Ishikawa (cell line): ENCODE results near the gene CDK5R1.

Source experiments
- CEBPB ChIP-seq: IDR thresholded peaks from 2 replicates; pipeline ENCODE4 v1.6.1; 2012
- CREB1 ChIP-seq: IDR thresholded peaks from 2 replicates; pipeline ENCODE4 v1.6.1; 2012; ENCODE audit warnings: low read depth
- EGR1 ChIP-seq: IDR thresholded peaks from 2 replicates; pipeline ENCODE4 v1.6.1; 2012
- EP300 ChIP-seq: IDR thresholded peaks from 2 replicates; pipeline ENCODE4 v1.6.1; 2012; ENCODE audit warnings: borderline replicate concordance
- FOXM1 ChIP-seq: IDR thresholded peaks from 2 replicates; pipeline ENCODE4 v1.6.1; 2012; ENCODE audit warnings: low read depth, borderline replicate concordance
- MAX ChIP-seq: IDR thresholded peaks from 2 replicates; pipeline ENCODE4 v1.6.1; 2012
- NFIC ChIP-seq: IDR thresholded peaks from 2 replicates; pipeline ENCODE4 v1.6.1; 2012
- RAD21 ChIP-seq: IDR thresholded peaks from 2 replicates; pipeline ENCODE4 v1.6.1; 2012; ENCODE audit warnings: low read depth
- TAF1 ChIP-seq: IDR thresholded peaks from 2 replicates; pipeline ENCODE4 v1.6.1; 2012; ENCODE audit warnings: low read depth, mild to moderate bottlenecking
- TCF12 ChIP-seq: IDR thresholded peaks from 2 replicates; pipeline ENCODE4 v1.6.1; 2012; ENCODE audit warnings: low read depth
- TEAD4 ChIP-seq: IDR thresholded peaks from 2 replicates; pipeline ENCODE4 v1.6.1; 2012
- USF1 ChIP-seq: IDR thresholded peaks from 2 replicates; pipeline ENCODE4 v1.6.1; 2012
- YY1 ChIP-seq: IDR thresholded peaks from 2 replicates; pipeline ENCODE4 v1.6.1; 2012; ENCODE audit warnings: low read depth
- ZBTB7A ChIP-seq: IDR thresholded peaks from 2 replicates; pipeline ENCODE4 v1.6.1; 2012; ENCODE audit warnings: low read depth
- TF ChIP-seq, protein P1 (sequence below): IDR thresholded peaks from 2 replicates; pipeline ENCODE4 v1.6.1; 2012; ENCODE audit warnings: low read depth, mild to moderate bottlenecking

CDK5R1 gene

GRCh38 chr17:32467949-32468348, 18.8 kb upstream of the CDK5R1 start:
- no peak for TF ChIP-seq TEAD4
- TF ChIP-seq TCF12, result no peak
- TF ChIP-seq USF1, result no peak
- TF ChIP-seq ZBTB7A, result no peak
- TF ChIP-seq MAX, result no peak
- TF ChIP-seq FOXM1, result no peak
- TF ChIP-seq EP300, result no peak
- TF ChIP-seq NFIC, result no peak
- no peak for TF ChIP-seq CEBPB
- no peak for TF ChIP-seq EGR1
- TF ChIP-seq RAD21, result no peak
- no peak for TF ChIP-seq YY1

DNA sequence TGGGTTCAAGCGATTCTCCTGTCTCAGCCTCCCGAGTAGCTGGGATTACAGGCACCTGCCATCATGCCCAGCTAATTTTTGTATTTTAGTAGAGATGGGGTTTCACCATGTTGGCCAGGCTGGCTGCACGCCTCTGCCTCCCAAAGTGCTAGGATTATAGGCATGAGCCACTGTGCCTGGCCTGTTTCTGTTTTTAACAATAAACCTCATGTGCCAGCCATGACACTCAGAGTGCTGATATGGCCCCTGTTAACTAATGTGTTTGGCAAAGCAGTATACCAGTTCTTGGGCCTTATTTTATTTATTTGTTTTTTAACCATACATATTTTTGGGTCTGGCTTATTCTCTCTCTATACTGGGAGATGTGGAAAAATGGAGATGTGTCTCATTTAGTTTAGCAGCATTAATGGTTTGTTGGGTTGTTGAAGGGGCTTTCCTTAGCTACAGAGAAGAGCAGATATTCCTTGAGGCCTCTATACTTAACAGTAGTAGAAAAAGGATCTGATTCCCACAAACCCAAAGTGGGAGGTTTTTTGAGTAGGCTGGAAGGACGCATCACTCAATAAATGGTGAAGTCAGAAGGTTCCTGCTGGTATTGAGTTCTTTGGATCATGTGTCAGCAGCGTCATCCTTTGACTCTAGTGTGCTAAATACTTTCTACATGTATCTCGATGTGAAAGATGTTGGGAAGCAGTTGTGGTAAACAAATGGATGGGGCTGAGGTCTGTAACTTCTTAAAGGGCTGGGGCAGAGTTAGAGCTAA, 16.2 kb upstream of the CDK5R1 start:
- no peak for TF ChIP-seq TCF12
- TF ChIP-seq RAD21, result no peak
- no peak for TF ChIP-seq USF1
- no peak for TF ChIP-seq YY1
- no peak for TF ChIP-seq TAF1
- TF ChIP-seq CREB1, result no peak
- no peak for TF ChIP-seq CEBPB
- TF ChIP-seq EP300, result no peak
- no peak for TF ChIP-seq FOXM1
- no peak for TF ChIP-seq MAX
- no peak for TF ChIP-seq ZBTB7A
- TF ChIP-seq, protein P1, sequence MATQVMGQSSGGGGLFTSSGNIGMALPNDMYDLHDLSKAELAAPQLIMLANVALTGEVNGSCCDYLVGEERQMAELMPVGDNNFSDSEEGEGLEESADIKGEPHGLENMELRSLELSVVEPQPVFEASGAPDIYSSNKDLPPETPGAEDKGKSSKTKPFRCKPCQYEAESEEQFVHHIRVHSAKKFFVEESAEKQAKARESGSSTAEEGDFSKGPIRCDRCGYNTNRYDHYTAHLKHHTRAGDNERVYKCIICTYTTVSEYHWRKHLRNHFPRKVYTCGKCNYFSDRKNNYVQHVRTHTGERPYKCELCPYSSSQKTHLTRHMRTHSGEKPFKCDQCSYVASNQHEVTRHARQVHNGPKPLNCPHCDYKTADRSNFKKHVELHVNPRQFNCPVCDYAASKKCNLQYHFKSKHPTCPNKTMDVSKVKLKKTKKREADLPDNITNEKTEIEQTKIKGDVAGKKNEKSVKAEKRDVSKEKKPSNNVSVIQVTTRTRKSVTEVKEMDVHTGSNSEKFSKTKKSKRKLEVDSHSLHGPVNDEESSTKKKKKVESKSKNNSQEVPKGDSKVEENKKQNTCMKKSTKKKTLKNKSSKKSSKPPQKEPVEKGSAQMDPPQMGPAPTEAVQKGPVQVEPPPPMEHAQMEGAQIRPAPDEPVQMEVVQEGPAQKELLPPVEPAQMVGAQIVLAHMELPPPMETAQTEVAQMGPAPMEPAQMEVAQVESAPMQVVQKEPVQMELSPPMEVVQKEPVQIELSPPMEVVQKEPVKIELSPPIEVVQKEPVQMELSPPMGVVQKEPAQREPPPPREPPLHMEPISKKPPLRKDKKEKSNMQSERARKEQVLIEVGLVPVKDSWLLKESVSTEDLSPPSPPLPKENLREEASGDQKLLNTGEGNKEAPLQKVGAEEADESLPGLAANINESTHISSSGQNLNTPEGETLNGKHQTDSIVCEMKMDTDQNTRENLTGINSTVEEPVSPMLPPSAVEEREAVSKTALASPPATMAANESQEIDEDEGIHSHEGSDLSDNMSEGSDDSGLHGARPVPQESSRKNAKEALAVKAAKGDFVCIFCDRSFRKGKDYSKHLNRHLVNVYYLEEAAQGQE, result no peak
- no peak for TF ChIP-seq NFIC
- TF ChIP-seq TEAD4, result no peak
- no peak for TF ChIP-seq EGR1

GRCh38 chr17:32471652-32472051, 15.1 kb upstream of the CDK5R1 start:
- no peak for TF ChIP-seq TAF1
- TF ChIP-seq FOXM1, result no peak
- TF ChIP-seq USF1, result no peak
- no peak for TF ChIP-seq ZBTB7A
- TF ChIP-seq YY1, result no peak
- no peak for TF ChIP-seq CREB1
- no peak for TF ChIP-seq MAX
- no peak for TF ChIP-seq CEBPB
- no peak for TF ChIP-seq TEAD4
- TF ChIP-seq, protein P1, result no peak
- no peak for TF ChIP-seq NFIC
- TF ChIP-seq EP300, result no peak
- no peak for TF ChIP-seq EGR1
- no peak for TF ChIP-seq RAD21
- TF ChIP-seq TCF12, result no peak

- TF ChIP-seq CEBPB (no peak), EP300 (no peak), TAF1 (no peak), RAD21 (no peak)
- TF ChIP-seq, protein P1, result no peak
These were observed 11.5 kb upstream of the CDK5R1 start for GRCh38 chr17:32475258-32475657.
